T-helper 17 cell (primary cell): ENCODE measurements around the gene SPECC1. TPM values are rescaled to one million over a fixed set of nuclear protein-coding genes. Genes with fewer than 3 reads are reported as not detected.

Experiments used
- ATAC-seq: fragments of 150-1000 bp; cut with Tn5 transposase; 2 replicates; pipeline ENCODE4 v1.10.0; 2021; ENCODE audit warnings: mild to moderate bottlenecking, moderate library complexity
- DNase-seq, 3 donors: peaks; one replicate each; pipeline versions ENCODE4 v3.0.0 to v3.0.0-alpha.2; 2020 to 2021
- H3K9me3 ChIP-seq: one replicate; pipeline ENCODE4 v1.7.0; 2013; ENCODE audit warnings: low read length, mild to moderate bottlenecking; ENCODE audit not compliant: control insufficient read depth, poor library complexity, severe bottlenecking
- H3K27ac Mint-ChIP-seq: one replicate; pipeline ENCODE4 v1.8.0; 2022; ENCODE audit warnings: mild to moderate bottlenecking, moderate library complexity, mixed read lengths
- H3K27me3 Mint-ChIP-seq: one replicate; pipeline ENCODE4 v1.8.0; 2022; ENCODE audit warnings: mixed read lengths
- H3K36me3 Mint-ChIP-seq: one replicate; pipeline ENCODE4 v1.8.0; 2022; ENCODE audit warnings: low read depth, mixed read lengths
- H3K4me1 Mint-ChIP-seq: one replicate; pipeline ENCODE4 v1.8.0; 2022; ENCODE audit warnings: mild to moderate bottlenecking, mixed read lengths
- H3K4me3 Mint-ChIP-seq: one replicate; pipeline ENCODE4 v1.8.0; 2022; ENCODE audit warnings: mild to moderate bottlenecking, moderate library complexity, mixed read lengths
- total RNA-seq, 4 donors: library from RNA in 2 of 4; stranded (reverse) in 2 of 4; gene quantifications; one replicate each; pipeline ENCODE4 v1.2.3 and lab custom pipeline; 2022 to 2026

SPECC1 gene
- total RNA-seq, 2 donors from 2014 or later, result 10.3 to 10.8 TPM

- DNase-seq, result no peak
- ATAC-seq, result no peak
- no peaks in the 10 kb centered on the region for H3K9me3 ChIP-seq
- no peak overlapping the region for H3K4me3 Mint-ChIP-seq
- peaks cover 6% of the 10 kb centered on the region for H3K4me1 Mint-ChIP-seq
- peaks cover 3% of the 10 kb centered on the region for H3K36me3 Mint-ChIP-seq
- H3K27me3 Mint-ChIP-seq, result peaks cover 18% of the 10 kb centered on the region
- H3K27ac Mint-ChIP-seq, result no peak overlapping the region
These were observed 162.7 kb downstream of the SPECC1 start for GRCh38 chr17:20171741-20172365.

- ATAC-seq (no peak), DNase-seq (no peak)
- Mint-ChIP-seq H3K4me1 (peaks cover 7% of the 10 kb centered on the region), H3K4me3 (no peak overlapping the region), H3K27me3 (peaks cover 20% of the 10 kb centered on the region), H3K36me3 (peaks cover 3% of the 10 kb centered on the region), H3K27ac (no peak overlapping the region)
- no peaks in the 10 kb centered on the region for H3K9me3 ChIP-seq
These were observed 163.2 kb downstream of the SPECC1 start for GRCh38 chr17:20172376-20172775.

GRCh38 chr17:20173091-20173490, 163.9 kb downstream of the SPECC1 start:
- H3K36me3 Mint-ChIP-seq, result peaks cover 3% of the 10 kb centered on the region
- ATAC-seq (no peak), DNase-seq (no peak)
- no peak overlapping the region for H3K27ac Mint-ChIP-seq
- H3K9me3 ChIP-seq, result no peaks in the 10 kb centered on the region
- H3K27me3 Mint-ChIP-seq, result peaks cover 22% of the 10 kb centered on the region
- H3K4me3 Mint-ChIP-seq, result no peak overlapping the region
- peaks cover 7% of the 10 kb centered on the region for H3K4me1 Mint-ChIP-seq

- Mint-ChIP-seq H3K27ac (no peak overlapping the region), H3K27me3 (peaks cover 38% of the 10 kb centered on the region), H3K4me1 (peaks cover 7% of the 10 kb centered on the region), H3K36me3 (peaks cover 6% of the 10 kb centered on the region), H3K4me3 (no peak overlapping the region)
- no peaks in the 10 kb centered on the region for H3K9me3 ChIP-seq
- DNase-seq (no peak), ATAC-seq (no peak)
These were observed 165.6 kb downstream of the SPECC1 start for GRCh38 chr17:20174588-20175265.

GRCh38 chr17:20179041-20179440, 169.9 kb downstream of the SPECC1 start:
- no peaks in the 10 kb centered on the region for H3K9me3 ChIP-seq
- ATAC-seq, result no peak
- no peak for DNase-seq
- no peak overlapping the region for H3K4me3 Mint-ChIP-seq
- peaks cover 3% of the 10 kb centered on the region for H3K36me3 Mint-ChIP-seq
- peaks cover 50% of the 10 kb centered on the region for H3K27me3 Mint-ChIP-seq
- H3K27ac Mint-ChIP-seq, result no peak overlapping the region
- peaks cover 5% of the 10 kb centered on the region for H3K4me1 Mint-ChIP-seq

GRCh38 chr17:20180661-20181060, 171.5 kb downstream of the SPECC1 start:
- no peaks in the 10 kb centered on the region for H3K9me3 ChIP-seq
- H3K4me1 Mint-ChIP-seq, result peaks cover 5% of the 10 kb centered on the region
- no peak overlapping the region for H3K27ac Mint-ChIP-seq
- H3K36me3 Mint-ChIP-seq, result peaks cover 3% of the 10 kb centered on the region
- peaks cover 40% of the 10 kb centered on the region for H3K27me3 Mint-ChIP-seq
- DNase-seq (no peak), ATAC-seq (no peak)
- no peak overlapping the region for H3K4me3 Mint-ChIP-seq

GRCh38 chr17:20184181-20184580, 175.0 kb downstream of the SPECC1 start:
- no peak overlapping the region for H3K4me3 Mint-ChIP-seq
- ATAC-seq (no peak), DNase-seq (no peak)
- H3K36me3 Mint-ChIP-seq, result no peaks in the 10 kb centered on the region
- H3K27me3 Mint-ChIP-seq, result peaks cover 17% of the 10 kb centered on the region
- no peak overlapping the region for H3K27ac Mint-ChIP-seq
- H3K4me1 Mint-ChIP-seq, result peaks cover 5% of the 10 kb centered on the region
- no peaks in the 10 kb centered on the region for H3K9me3 ChIP-seq

- no peak for ATAC-seq
- DNase-seq, result no peak
- Mint-ChIP-seq H3K36me3 (no peaks in the 10 kb centered on the region), H3K27me3 (peaks cover 8% of the 10 kb centered on the region), H3K4me1 (peaks cover 2% of the 10 kb centered on the region), H3K27ac (no peak overlapping the region), H3K4me3 (no peak overlapping the region)
- H3K9me3 ChIP-seq, result no peaks in the 10 kb centered on the region
These were observed 175.9 kb downstream of the SPECC1 start for GRCh38 chr17:20184977-20185619.

GRCh38 chr17:20187049-20187448, 177.9 kb downstream of the SPECC1 start:
- Mint-ChIP-seq H3K36me3 (no peaks in the 10 kb centered on the region), H3K4me1 (peaks cover 4% of the 10 kb centered on the region), H3K4me3 (no peak overlapping the region), H3K27me3 (peaks cover 5% of the 10 kb centered on the region), H3K27ac (no peak overlapping the region)
- ATAC-seq, result no peak
- H3K9me3 ChIP-seq, result no peaks in the 10 kb centered on the region
- no peak for DNase-seq

- Mint-ChIP-seq H3K36me3 (no peaks in the 10 kb centered on the region), H3K4me1 (peaks cover 4% of the 10 kb centered on the region), H3K4me3 (no peak overlapping the region), H3K27me3 (no peaks in the 10 kb centered on the region), H3K27ac (no peak overlapping the region)
- no peaks in the 10 kb centered on the region for H3K9me3 ChIP-seq
- no peak for DNase-seq
- no peak for ATAC-seq
These were observed 180.1 kb downstream of the SPECC1 start for GRCh38 chr17:20189302-20189701.

- H3K9me3 ChIP-seq, result no peaks in the 10 kb centered on the region
- Mint-ChIP-seq H3K4me3 (no peak overlapping the region), H3K36me3 (peaks cover 2% of the 10 kb centered on the region), H3K27ac (no peak overlapping the region), H3K4me1 (peaks cover 4% of the 10 kb centered on the region), H3K27me3 (no peaks in the 10 kb centered on the region)
- ATAC-seq (no peak), DNase-seq (no peak)
These were observed 180.8 kb downstream of the SPECC1 start for GRCh38 chr17:20189979-20190378.

GRCh38 chr17:20190605-20191004, 181.4 kb downstream of the SPECC1 start:
- ATAC-seq (no peak), DNase-seq (no peak)
- H3K36me3 Mint-ChIP-seq, result peaks cover 2% of the 10 kb centered on the region
- no peaks in the 10 kb centered on the region for H3K27me3 Mint-ChIP-seq
- H3K9me3 ChIP-seq, result no peaks in the 10 kb centered on the region
- H3K4me3 Mint-ChIP-seq, result no peak overlapping the region
- H3K4me1 Mint-ChIP-seq, result peaks cover 4% of the 10 kb centered on the region
- no peak overlapping the region for H3K27ac Mint-ChIP-seq

GRCh38 chr17:20191056-20191455, 181.9 kb downstream of the SPECC1 start:
- no peak overlapping the region for H3K27ac Mint-ChIP-seq
- peaks cover 4% of the 10 kb centered on the region for H3K4me1 Mint-ChIP-seq
- no peaks in the 10 kb centered on the region for H3K9me3 ChIP-seq
- DNase-seq (no peak), ATAC-seq (no peak)
- H3K4me3 Mint-ChIP-seq, result no peak overlapping the region
- H3K36me3 Mint-ChIP-seq, result peaks cover 2% of the 10 kb centered on the region
- no peaks in the 10 kb centered on the region for H3K27me3 Mint-ChIP-seq
